ENCODE measurements around the gene PRM1. TPM values are rescaled to one million over a fixed set of nuclear protein-coding genes. Genes with fewer than 3 reads are reported as not detected.

Gene PRM1
- total and polyA plus RNA-seq, 2 experiments from 2014 or later, result not detected

GRCh38 chr16:11316331-11317015, 35.3 kb upstream of the PRM1 start:
- no peak overlapping the region for H3K4me3 ChIP-seq
- H3K27ac ChIP-seq, result no peak overlapping the region

GRCh38 chr16:11315510-11315909, 34.4 kb upstream of the PRM1 start:
- Histone ChIP-seq H3K9me3 (ENCODE audit: low read depth) (no peaks in the 10 kb centered on the region), H3K27me3 (peaks cover 11% of the 10 kb centered on the region), H3K4me1 (ENCODE audit: low read depth) (no peaks in the 10 kb centered on the region), H3K27ac (no peak overlapping the region), H3K36me3 (no peaks in the 10 kb centered on the region), H3K4me3 (no peak overlapping the region)
- peak in 1 of 2 donors; percentile 55 for DNase-seq (ENCODE audit: low read depth in 1 of 2, low spot score in 1 of 2)
- TF ChIP-seq CTCF (IDR thresholded peaks at IDR 0.05; ENCODE audit: low read depth, low read length), result peak; percentile 19

More at GRCh38 chr16:11316331-11317015, 35.3 kb upstream of the PRM1 start:
- H3K4me1 ChIP-seq (ENCODE audit: low read depth), result no peaks in the 10 kb centered on the region
- H3K27me3 ChIP-seq, result peaks cover 11% of the 10 kb centered on the region
- DNase-seq (ENCODE audit: low read depth in 1 of 2, low spot score in 1 of 2), result no peak
- no peaks in the 10 kb centered on the region for H3K36me3 ChIP-seq
- no peak for TF ChIP-seq CTCF (IDR thresholded peaks at IDR 0.05; ENCODE audit: low read depth, low read length)
- no peaks in the 10 kb centered on the region for H3K9me3 ChIP-seq (ENCODE audit: low read depth)

DNA sequence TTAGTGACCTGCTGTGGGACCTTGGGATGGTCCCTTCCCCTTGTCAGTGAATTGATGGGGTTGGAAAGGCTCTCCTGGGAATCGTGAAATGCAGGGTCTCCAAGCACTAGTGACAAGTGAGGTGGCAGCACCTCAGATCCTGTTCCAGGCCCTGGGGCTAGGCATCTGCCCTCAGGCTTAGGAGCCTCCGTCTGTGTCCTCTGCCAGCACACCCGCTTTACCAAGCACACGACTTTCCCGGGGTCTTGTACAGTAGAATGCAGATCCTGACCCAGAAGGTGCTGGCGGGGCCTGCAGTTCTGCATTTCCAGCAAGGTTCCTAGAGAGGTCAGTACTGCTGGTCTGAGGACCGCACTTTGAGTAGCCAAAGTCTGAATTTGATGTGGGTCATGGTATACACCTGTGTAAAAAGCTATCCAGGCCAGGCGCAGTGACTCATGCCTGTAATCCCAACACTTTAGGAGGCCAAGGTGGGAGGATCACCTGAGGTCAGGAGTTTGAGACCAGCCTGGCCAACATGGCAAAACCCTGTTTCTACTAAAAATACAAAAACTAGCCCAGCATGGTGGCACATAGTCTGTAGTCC, 33.3 kb upstream of the PRM1 start:
- DNase-seq (ENCODE audit: low read depth in 1 of 2, low spot score in 1 of 2), result no peak
- no peaks in the 10 kb centered on the region for H3K4me1 ChIP-seq (ENCODE audit: low read depth)
- H3K36me3 ChIP-seq, result no peaks in the 10 kb centered on the region
- no peaks in the 10 kb centered on the region for H3K9me3 ChIP-seq (ENCODE audit: low read depth)
- no peak overlapping the region for H3K4me3 ChIP-seq
- H3K27ac ChIP-seq, result no peak overlapping the region
- H3K27me3 ChIP-seq, result peaks cover 11% of the 10 kb centered on the region
- TF ChIP-seq CTCF (IDR thresholded peaks at IDR 0.05; ENCODE audit: low read depth, low read length), result no peak

GRCh38 chr16:11313493-11314308, 32.6 kb upstream of the PRM1 start:
- Histone ChIP-seq H3K27me3 (peaks cover 11% of the 10 kb centered on the region), H3K9me3 (ENCODE audit: low read depth) (no peaks in the 10 kb centered on the region), H3K4me1 (ENCODE audit: low read depth) (no peaks in the 10 kb centered on the region), H3K27ac (no peak overlapping the region), H3K36me3 (no peaks in the 10 kb centered on the region), H3K4me3 (no peak overlapping the region)
- TF ChIP-seq CTCF (IDR thresholded peaks at IDR 0.05; ENCODE audit: low read depth, low read length), result no peak
- no peak for DNase-seq (ENCODE audit: low read depth in 1 of 2, low spot score in 1 of 2)

- Histone ChIP-seq H3K4me3 (no peak overlapping the region), H3K27me3 (peaks cover 11% of the 10 kb centered on the region), H3K4me1 (ENCODE audit: low read depth) (no peaks in the 10 kb centered on the region), H3K9me3 (ENCODE audit: low read depth) (no peaks in the 10 kb centered on the region), H3K36me3 (no peaks in the 10 kb centered on the region), H3K27ac (no peak overlapping the region)
- DNase-seq (ENCODE audit: low read depth in 1 of 2, low spot score in 1 of 2), result peak in 1 of 2 donors; percentile 65
- TF ChIP-seq CTCF (IDR thresholded peaks at IDR 0.05; ENCODE audit: low read depth, low read length), result no peak
Observed at GRCh38 chr16:11312718-11313492, 31.8 kb upstream of the PRM1 start.
